Mononuclear cell (primary cell): ENCODE measurements around the gene CPSF3. TPM values are rescaled to one million over a fixed set of nuclear protein-coding genes. Genes with fewer than 3 reads are reported as not detected.
A peak's percentile ranks its signal among the peaks of the same experiment; 100 is the strongest.

Source experiments
- H3K27me3 ChIP-seq: 2 replicates; pipeline ENCODE4 v1.6.0; 2011; ENCODE audit warnings: low read length, control low read depth; ENCODE audit not compliant: insufficient read depth
- H3K4me1 ChIP-seq: 2 replicates; pipeline ENCODE4 v1.5.1; 2011; ENCODE audit warnings: mild to moderate bottlenecking, low read length, control low read depth; ENCODE audit not compliant: insufficient read depth
- H3K4me3 ChIP-seq: 2 replicates; pipeline ENCODE4 v1.5.1; 2011; ENCODE audit warnings: mild to moderate bottlenecking, low read length, moderate library complexity
- H3K9me3 ChIP-seq: 2 replicates; pipeline ENCODE4 v1.5.1; 2011; ENCODE audit warnings: low read depth, mild to moderate bottlenecking, control low read depth, low read length
- total RNA-seq: library from RNA; depleted of rRNA; stranded (reverse); fragments of >200 nt; gene quantifications from one replicate; pipeline ENCODE4 v1.2.3, GENCODE V29; 2012

The CPSF3 gene
- total RNA-seq, 1 donor: 19.1 TPM

DNA sequence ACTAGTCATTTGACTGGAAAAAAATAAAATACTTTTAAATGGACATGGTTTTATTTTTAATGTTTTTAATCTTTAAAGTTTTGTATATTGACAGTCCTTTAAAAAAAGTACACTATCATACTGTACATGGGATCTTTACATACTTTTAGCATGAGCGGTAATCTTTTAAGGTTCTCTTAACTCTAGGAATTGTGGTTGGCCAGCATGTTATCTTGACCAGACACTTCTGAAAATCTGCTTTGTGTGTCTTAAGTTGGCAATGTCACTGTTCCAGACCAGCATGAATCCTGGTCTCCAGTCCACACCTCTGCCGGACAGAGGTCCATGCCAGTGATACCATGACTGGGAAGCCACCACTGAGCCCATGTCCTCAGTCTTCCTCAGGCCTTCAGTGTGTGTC, 17.8 kb upstream of the CPSF3 start:
- Histone ChIP-seq H3K9me3 (no peaks in the 10 kb centered on the region), H3K27me3 (no peaks in the 10 kb centered on the region), H3K4me1 (no peaks in the 10 kb centered on the region), H3K4me3 (no peak overlapping the region)

DNA sequence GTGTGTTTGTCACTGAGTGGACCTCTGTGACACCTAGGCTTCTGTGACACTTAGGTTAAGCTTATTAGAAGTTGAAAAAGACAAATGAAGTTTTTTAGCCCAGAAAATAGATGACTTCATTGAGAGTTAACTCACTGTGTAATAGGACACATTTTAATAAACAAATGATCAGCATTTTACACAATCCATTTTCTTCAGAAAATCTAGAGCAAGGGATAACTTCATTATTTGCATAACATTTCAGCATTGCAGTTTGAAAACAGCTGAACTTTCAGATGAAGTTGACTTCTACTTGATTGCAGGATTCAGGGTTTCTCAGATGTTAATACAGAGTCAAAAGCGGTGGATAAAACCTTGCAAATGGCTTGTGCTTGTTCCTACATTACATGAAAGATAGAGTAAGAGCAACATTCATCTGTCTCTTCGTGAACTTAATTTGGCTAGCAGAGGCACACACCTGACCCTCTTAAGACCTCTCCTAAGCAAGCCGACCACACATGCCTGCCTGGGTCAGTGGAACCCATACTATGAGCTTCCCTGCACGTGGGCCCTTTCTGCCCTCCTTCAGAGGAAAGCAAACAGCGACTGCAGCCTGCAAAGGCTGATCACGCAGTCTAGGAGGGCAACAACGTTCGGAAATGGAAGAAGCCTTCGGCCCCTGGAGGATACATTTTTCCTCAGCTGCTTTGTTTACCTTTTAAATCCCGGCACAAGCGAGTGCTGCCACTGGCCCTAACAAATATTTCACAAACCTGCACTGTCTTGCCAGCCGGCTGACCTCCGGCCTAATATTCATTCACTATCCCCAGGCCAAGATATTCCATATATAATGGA, 16.7 kb upstream of the CPSF3 start:
- H3K27me3 ChIP-seq: no peaks in the 10 kb centered on the region
- H3K4me1 ChIP-seq: no peaks in the 10 kb centered on the region
- no peak overlapping the region for H3K4me3 ChIP-seq
- no peaks in the 10 kb centered on the region for H3K9me3 ChIP-seq

DNA sequence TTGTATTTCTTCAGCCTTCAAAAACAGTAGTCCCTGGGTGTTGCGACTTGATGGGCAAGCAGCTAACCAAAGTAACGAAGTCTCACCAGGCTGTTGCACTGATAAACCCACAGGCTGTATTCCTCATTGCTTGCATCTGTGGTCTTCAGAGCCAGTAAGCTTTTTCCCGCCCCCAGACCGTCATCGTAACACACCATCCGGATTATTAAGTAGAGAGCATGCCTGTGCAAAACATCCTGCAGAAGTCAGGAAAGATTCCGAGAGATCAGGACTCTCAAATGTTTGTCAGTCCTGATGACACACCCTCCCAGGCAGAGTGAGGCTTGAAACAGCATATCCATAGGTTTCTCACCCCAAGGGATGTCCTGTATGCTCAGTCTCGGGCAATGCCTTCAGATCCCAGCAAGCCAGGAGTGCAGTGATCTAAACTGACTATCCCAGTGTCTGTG, 16.1 kb upstream of the CPSF3 start:
- H3K4me3 ChIP-seq: no peak overlapping the region
- no peaks in the 10 kb centered on the region for H3K4me1 ChIP-seq
- H3K9me3 ChIP-seq: no peaks in the 10 kb centered on the region
- no peaks in the 10 kb centered on the region for H3K27me3 ChIP-seq

DNA sequence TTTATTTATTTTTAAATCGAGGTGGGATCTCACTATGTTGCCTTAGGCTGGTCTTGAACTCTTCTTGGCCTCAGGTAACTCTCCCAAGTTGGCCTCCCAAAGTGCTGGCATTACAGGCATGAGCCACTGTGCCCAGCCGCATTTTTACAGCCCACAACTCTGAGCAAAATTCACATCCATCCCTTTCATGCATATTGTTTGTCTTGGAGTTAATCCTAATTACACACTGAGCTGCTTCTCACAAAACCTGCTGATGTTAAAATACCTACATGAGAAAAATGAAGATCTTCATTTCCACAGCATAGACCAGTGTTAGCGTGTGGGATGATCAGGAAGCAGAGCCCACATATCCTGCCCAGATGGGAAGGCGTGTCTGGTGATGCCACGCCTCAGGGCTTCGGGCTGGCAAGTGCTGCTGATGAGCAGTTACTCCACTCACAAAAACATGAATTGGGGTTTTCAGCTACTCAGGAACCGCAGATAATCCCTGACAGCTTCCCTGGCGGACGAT, 14.8 kb upstream of the CPSF3 start:
- no peak overlapping the region for H3K4me3 ChIP-seq
- H3K27me3 ChIP-seq: no peaks in the 10 kb centered on the region
- H3K9me3 ChIP-seq: no peaks in the 10 kb centered on the region
- H3K4me1 ChIP-seq: no peaks in the 10 kb centered on the region

DNA sequence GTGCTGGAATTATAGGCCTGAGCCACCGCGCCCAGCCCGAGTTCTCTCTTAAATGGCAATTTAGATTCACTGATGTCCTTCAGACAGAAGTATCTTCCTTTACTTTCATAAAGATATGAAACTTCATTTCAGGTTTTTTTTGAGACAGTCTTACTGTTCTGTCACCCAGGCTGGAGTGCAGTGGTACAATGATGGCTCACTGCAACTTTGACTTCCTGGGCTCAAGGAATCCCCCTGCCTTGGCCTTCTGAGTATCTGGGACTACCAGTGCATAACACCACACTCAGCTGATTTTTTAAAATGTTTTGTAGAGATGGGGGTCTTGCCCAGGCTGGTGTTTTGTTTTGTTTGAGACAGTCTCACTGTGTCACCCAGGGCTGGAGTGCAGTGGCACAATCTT, 13.3 kb upstream of the CPSF3 start:
- H3K4me3 ChIP-seq: no peak overlapping the region

DNA sequence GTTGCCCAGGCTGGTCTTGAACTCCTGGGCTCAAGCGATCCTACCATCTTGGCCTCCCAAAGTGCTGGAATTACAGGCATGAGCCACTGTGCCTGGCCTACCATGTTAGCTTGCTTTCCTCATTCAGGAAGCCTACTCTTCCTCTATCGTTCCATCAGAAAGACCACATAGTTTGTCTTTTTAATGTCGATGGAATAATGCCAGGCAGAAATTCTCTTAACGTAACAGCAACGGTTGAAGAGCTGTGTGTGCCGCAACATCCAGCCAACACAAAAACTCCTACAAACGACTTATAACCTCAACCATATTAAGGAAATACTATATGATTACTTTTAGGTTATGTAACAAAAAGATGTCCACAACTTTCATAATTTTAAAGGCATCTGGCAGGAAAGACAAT, 10.7 kb upstream of the CPSF3 start:
- Histone ChIP-seq H3K4me3 (no peak overlapping the region), H3K9me3 (no peaks in the 10 kb centered on the region), H3K27me3 (no peaks in the 10 kb centered on the region), H3K4me1 (peaks cover 3% of the 10 kb centered on the region)

More for the DNA sequence above, 13.3 kb upstream of the CPSF3 start:
- Histone ChIP-seq H3K27me3 (no peaks in the 10 kb centered on the region), H3K4me1 (no peaks in the 10 kb centered on the region), H3K9me3 (no peaks in the 10 kb centered on the region)

DNA sequence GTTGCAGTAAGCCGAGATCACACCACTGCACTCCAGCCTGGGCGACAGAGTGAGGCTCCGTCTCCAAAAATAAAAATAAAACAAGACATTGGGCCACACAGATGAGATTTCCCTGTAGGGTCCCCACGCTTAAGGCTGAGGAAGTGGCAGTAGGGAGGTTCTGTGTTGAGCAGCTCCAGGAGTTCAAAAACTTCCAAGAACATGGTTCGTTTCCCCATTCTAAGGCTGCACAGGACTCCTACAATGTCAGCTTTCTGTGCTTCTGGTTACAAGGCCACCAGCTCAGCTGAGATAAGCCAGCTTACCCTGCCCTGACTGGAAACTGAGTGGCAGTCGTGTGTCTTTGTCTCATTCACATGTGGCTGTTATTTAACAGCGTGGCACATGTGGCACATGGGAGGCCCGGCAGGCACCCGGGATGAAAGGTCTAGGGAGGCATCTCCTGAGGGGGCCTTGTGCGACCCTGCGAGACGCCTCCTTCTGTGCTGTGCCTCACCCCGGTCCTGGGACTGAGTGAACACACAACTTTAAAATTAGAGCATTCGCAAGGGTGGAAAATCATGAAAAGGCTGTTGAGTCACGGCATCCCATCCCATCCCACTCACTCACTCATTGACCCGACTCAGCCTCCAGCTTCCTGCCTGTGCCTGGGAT, 7.8 kb upstream of the CPSF3 start:
- Histone ChIP-seq H3K9me3 (no peaks in the 10 kb centered on the region), H3K4me3 (no peak overlapping the region), H3K4me1 (peaks cover 15% of the 10 kb centered on the region)

DNA sequence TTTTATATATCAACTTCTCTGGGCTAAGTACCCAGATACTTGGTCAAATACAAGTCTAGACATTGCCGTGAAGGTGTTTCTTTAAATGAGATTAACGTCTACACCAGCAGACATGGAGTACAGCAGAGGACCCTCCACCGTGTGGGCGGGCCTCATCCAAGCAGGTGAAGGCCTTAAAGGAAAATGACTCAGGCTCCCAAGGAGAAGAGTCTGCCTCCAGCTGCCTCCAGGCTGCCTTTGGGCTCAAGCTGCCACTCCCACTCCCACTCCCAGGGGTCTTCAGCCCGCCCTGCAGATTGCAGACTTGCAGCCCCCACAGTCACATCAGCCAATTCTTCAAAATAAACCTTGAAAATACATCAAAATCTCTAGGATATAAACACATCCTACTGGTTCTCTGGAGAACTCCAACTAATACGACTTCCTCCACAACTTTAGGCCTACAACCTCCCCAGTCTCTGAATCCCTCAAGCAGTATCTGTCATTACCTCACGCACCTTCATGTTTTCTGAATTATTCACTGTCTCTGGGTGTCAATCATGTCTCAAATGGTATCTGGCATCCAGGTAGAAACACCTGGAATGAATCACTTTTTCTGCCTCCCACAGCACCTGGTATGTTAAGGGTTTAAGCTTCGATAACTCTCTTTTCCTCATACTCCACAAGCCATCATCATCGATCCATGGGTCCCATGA, 7.0 kb upstream of the CPSF3 start:
- Histone ChIP-seq H3K9me3 (no peaks in the 10 kb centered on the region), H3K4me1 (peaks cover 18% of the 10 kb centered on the region), H3K4me3 (no peak overlapping the region), H3K27me3 (no peaks in the 10 kb centered on the region)

More for the DNA sequence above, 7.8 kb upstream of the CPSF3 start:
- H3K27me3 ChIP-seq: no peaks in the 10 kb centered on the region

DNA sequence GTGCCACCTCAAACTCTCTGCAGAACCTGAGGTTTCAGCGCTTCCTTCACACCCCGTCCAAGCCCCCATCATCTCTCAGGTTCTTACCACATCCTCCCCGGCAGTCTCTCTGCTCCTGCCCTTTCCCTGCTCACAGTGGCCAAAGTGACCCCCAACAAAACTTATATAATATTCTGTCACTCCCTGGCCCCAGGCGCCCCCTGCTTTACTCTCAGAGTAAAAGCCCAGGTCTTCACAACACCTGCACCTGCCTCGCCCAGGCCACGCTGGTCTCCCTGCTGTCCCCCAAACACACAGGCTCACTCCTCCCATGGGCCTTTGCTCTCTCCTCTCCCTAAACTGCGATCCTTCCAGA, 6.5 kb upstream of the CPSF3 start:
- no peaks in the 10 kb centered on the region for H3K9me3 ChIP-seq
- no peaks in the 10 kb centered on the region for H3K27me3 ChIP-seq
- H3K4me1 ChIP-seq: peaks cover 23% of the 10 kb centered on the region
- no peak overlapping the region for H3K4me3 ChIP-seq

DNA sequence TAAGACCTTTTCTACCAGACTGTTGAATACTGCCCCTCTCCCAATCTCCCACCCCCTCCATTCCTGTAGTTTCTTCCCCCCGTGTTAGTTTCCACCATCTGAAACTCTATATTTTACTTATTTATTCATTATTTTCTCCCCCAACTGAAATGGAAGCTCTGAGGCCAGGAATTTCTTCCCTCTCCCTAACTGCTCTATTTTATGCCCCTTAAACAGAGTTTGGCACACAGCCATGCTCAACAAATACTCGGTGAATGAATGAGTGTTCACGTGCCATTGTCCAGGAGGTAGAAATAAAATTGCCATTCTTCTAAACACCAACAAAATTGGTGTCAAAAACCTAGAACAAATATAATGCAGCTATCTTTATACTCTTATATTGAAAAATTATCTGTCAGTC, 5.7 kb upstream of the CPSF3 start:
- peaks cover 31% of the 10 kb centered on the region for H3K4me1 ChIP-seq
- no peak overlapping the region for H3K4me3 ChIP-seq
- no peaks in the 10 kb centered on the region for H3K9me3 ChIP-seq
- H3K27me3 ChIP-seq: no peaks in the 10 kb centered on the region

DNA sequence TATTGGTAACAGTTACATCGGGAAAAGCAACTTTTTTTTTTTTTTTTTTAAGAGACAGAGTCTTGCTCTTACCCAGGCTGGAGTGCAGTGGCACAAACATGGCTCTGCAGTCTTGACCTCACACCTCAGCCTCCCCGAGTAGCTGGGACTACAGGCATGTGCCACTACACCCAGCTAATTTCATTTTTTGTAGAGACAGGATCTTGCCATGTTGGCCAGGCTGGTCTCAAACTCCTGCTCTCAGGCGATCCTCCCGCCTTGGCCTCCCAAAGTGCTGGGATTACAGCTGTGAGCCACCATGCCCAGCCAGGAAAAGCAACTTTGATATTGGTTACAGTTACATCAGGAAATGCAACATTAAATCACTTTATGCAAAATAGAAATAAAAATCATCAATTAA, 4.7 kb upstream of the CPSF3 start:
- Histone ChIP-seq H3K4me3 (no peak overlapping the region), H3K27me3 (no peaks in the 10 kb centered on the region), H3K4me1 (peaks cover 32% of the 10 kb centered on the region), H3K9me3 (no peaks in the 10 kb centered on the region)

DNA sequence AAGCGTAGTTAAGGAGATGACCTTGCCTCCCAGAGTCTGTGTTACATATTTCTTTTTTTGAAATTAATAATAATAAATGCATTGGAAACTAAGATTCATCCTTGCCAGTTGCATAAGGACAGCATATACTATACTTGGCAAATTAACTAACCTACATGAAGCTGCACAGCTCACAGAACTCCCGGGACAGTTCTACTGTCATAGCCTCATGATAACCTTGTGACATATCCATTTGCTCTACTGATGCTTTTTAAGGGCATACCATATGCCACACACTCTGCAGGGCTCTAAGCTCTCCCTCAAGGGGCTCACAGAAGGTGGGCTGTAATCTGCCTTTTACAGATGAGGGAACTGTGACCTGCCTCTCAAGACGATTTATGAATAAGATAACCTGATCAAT, 3.9 kb upstream of the CPSF3 start:
- no peak overlapping the region for H3K4me3 ChIP-seq

DNA sequence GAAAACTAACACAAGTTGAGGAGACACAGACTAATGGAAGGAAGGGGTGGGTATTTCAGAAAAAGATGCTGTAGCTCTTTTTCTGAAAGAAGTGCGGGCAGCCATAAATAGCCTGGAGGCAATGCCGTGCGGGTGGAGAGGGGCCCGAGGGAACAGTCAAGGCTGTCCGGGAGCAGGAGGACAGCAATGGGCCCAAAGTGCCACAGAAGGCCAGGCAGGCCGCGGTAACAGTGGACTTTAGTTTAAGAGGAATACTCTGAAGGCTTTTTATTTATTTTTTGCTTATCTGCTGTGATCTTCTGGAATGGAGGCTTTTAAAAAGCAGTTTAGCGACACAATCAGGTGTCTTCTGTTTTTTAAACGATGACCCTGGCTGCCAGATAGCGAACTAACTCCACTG, 3.0 kb upstream of the CPSF3 start:
- Histone ChIP-seq H3K4me3 (no peak overlapping the region), H3K9me3 (no peaks in the 10 kb centered on the region), H3K27me3 (no peaks in the 10 kb centered on the region), H3K4me1 (peaks cover 45% of the 10 kb centered on the region)

More for the DNA sequence above, 3.9 kb upstream of the CPSF3 start:
- peaks cover 38% of the 10 kb centered on the region for H3K4me1 ChIP-seq
- no peaks in the 10 kb centered on the region for H3K27me3 ChIP-seq
- no peaks in the 10 kb centered on the region for H3K9me3 ChIP-seq

DNA sequence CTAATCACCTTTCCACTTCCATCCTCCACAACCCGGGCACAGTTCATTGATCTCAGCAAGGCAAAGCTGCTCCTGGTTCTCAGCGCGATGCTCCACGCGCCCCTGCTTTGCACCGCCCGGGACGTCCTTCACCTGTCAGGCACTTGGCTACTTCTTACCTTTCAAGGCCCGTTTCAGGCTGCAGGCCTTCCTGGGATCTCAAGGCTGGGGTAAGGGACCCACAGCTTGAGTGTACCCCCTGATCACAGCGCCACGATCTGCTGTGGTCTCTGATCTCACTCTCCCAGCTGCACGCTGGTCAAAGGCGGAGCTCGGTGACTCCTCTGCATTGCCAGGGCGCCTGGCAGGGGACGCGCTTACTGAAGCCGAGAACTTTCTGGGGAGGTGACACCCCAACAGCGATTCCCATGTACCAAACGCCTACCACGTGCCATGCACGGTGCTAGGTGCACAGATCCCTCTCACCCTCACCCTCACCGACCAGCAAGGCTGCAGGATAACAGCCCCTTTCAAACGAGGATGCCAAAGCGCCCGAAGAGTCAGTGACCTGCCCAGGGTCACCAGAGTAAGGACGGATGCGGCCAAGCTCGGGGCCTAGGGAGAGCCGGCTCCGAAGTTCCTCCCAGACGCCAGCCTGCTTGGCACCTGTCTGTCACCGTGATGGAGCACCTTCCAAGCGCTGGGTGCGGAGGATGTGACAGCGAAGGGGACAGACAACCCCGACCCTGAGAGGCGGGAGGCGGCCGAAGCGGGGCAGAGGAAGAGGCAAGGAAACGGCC, 944 bp upstream of the CPSF3 start:
- Histone ChIP-seq H3K4me3 (peak overlapping the region; percentile 85), H3K4me1 (peaks cover 42% of the 10 kb centered on the region), H3K9me3 (no peaks in the 10 kb centered on the region), H3K27me3 (no peaks in the 10 kb centered on the region)

DNA sequence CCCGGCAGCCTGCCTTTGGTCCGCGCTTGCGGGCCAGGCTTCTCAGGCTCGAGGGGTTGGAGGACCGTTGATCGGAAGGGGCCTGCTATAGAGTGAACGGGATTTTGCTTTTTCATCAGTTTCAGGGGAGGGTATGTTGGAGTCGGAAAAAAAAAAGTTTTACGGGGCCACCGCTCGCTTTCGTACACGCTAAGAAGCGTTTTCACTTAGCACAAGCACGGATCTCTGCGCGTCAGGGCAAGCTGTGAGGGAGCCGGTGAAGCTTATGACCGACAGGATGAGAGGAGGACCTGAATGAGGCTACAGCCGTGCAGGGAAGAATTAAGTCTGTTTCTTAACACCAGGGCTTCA, 443 bp downstream of the CPSF3 start:
- no peaks in the 10 kb centered on the region for H3K27me3 ChIP-seq
- peak overlapping the region; percentile 85 for H3K4me3 ChIP-seq
- H3K4me1 ChIP-seq: peaks cover 42% of the 10 kb centered on the region
- H3K9me3 ChIP-seq: no peaks in the 10 kb centered on the region
